GM15510 (cell line): Measurements from ENCODE around the gene SGCD.

Source experiments
- POLR2A ChIP-seq: IDR thresholded peaks from 3 replicates; pipeline ENCODE4 v1.6.1; 2011; ENCODE audit warnings: borderline replicate concordance; ENCODE audit not compliant: insufficient read length; ENCODE audit errors: extremely low read depth

SGCD gene

DNA sequence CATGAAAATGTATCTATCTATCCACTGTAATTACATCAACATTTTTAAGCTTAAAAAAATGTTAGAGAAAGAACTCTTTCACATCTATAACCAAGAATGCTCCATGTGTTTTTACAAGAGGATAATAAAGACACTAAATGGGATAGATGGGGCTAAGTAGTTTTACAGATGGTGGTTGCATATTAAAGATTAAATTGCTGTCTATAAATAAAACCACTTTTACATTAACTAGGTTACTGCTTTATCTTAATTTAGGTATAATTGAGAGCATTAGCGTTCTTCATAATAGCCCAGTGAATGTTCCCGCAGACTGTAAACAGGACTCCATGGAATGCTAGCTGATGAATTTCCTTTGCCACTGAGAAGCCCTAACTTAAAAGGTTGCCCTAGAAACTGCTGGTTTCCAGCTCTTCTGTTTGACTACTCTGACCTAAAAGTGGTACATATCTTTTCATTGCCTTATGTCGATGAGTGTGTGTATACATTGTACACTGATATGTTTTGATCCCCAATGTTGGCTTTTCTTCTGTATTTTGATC, 117.9 kb downstream of the SGCD start:
- no peak for TF ChIP-seq POLR2A

DNA sequence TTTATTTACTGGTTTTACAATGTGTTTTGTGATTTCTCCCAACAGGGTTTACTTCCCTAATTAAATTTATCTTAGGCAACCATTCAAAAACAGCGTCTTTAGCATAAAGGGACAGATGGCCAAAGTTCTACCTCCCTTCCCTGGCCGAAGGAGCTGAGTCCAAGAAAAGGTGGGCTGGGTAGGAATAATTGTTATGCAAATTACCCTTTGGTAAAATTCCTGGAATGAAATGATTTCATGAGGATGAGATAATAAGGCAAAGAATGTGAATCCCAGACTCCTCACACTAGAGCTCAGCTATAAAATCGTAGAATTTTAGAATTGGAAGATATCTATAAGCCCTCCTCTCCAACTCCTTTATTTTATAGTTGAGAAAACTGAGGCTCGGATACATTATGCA, 119.6 kb downstream of the SGCD start:
- TF ChIP-seq POLR2A = no peak

DNA sequence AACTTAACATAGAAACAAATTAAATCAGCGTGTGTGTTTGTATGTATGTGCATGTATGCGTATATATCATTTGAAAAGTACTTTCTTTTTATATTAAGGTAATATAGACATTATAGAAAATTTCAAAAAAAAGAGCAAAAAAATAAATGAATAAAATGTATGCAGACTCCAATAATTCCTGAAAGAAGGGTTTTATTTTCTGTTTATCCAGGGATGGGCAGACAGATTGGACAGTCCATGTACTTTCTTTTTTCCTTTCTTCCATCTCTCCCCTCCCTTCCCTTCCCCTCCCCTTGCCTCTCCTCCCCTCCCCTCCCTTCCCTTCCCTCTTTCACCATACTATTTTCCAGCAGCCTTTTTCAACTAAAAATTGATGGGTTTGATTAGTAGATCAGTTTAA, 123.8 kb downstream of the SGCD start:
- no peak for TF ChIP-seq POLR2A

GRCh38 chr5:156451505-156451904, 124.5 kb downstream of the SGCD start:
- no peak for TF ChIP-seq POLR2A

GRCh38 chr5:156456857-156457256, 129.9 kb downstream of the SGCD start:
- no peak for TF ChIP-seq POLR2A

GRCh38 chr5:156459812-156460385, 132.9 kb downstream of the SGCD start:
- no peak for TF ChIP-seq POLR2A

DNA sequence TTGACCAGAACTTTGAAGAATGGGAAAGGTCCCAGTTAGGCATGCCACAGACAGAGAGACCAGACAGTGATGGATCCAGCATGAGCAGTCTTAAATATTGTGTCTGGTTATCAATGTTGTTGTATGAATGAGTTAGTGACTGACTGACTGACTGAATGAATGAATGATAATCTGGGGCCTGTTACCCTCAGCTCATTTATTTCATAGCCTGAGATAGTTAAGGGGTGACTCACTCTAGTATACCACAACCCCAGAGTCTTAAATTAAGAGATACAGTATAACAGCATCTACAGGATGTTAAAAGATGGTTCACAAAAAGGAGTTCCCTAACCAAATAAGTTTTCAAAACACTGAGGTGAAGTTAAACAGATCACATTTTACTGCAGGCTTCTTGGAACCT, 133.5 kb downstream of the SGCD start:
- no peak for TF ChIP-seq POLR2A

GRCh38 chr5:156466871-156467270, 139.9 kb downstream of the SGCD start:
- TF ChIP-seq POLR2A = no peak

GRCh38 chr5:156469636-156470035, 142.7 kb downstream of the SGCD start:
- no peak for TF ChIP-seq POLR2A

- no peak for TF ChIP-seq POLR2A
Observed at GRCh38 chr5:156471893-156472292, 144.9 kb downstream of the SGCD start.

- no peak for TF ChIP-seq POLR2A
Observed at GRCh38 chr5:156473269-156473908, 146.4 kb downstream of the SGCD start.

GRCh38 chr5:156474251-156474650, 147.3 kb downstream of the SGCD start:
- TF ChIP-seq POLR2A = no peak

DNA sequence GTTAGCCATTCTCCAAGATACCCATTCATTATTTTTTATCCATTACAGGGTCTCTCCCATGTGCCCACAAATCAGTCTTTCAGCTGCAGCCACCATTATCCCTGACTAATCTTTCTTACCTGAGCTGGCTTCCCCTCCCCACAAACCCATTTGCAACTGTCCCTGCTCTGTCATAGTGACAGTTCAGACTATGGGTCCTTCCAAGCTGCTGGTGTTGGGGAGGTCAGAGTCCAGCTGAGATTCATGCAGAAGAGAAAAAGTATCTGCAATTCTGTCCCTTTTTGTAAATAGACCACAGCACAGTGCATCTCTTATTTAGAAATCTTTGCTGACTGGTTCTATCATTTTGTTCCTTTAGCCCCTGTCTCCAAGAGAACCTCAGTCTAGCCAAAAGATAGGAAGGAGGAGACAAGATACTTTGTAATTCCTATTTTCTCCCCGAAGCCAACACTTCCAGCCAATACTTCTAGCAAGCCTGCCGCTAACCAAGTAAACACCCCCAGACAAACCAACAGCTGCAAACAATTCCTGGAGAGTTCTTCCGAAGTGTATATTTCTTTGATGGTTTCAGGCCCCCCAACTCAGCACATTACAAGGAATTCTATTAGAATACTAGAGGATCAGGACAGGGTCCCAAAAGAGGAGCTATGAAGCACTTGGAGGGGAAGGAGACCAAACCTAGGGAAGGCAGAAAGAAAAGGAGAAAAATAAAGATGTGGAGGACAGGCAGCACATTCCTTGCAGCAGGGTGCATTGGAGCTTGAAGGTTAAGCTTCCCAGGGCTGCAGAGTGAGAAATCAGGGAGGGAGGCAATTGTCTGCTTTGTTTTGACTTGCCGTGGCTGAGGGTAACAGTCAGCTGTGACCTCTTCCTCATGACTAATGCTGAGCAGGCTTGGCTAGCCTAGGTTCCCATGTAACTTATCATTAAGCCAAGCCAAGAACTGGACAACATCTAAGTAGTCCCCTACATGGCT, 148.5 kb downstream of the SGCD start:
- no peak for TF ChIP-seq POLR2A

- no peak for TF ChIP-seq POLR2A
Observed at GRCh38 chr5:156476158-156476551, 149.2 kb downstream of the SGCD start.

DNA sequence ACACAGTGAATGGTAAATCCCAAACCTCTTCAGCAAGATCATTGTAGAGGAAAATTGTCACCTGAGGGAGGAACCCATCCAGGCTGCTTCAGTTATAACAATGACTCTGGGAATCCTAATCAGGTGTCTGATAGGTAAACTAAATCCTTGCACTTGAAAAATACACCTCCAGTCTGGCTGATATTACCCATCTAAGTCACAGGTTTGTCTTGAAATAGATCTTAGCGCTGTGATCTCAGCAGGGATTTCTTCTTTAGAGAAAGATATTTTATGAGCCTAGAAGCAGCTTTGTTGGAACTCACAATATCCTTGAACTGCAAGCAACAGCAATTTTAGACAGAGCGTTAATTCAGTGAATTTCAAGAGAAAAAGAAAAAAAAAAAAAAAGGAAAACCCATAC, 149.7 kb downstream of the SGCD start:
- TF ChIP-seq POLR2A = no peak

DNA sequence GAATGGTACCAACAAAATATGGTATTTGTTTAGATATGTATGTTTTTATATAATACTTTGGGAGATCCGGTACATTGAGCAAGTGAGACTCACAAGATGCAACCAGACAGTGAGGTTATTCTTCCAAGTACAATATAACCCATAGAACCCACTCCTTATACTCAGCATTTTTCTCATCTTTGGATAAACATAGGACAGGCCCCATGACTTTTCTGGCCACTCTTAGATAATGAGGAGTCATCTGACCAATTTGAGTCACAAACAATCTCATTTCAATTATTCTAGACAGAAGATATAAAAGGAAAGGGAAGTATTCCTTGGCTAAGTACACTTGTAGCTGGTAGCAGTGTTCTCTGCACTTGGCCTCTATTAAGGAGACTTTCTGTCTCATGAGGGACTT, 150.2 kb downstream of the SGCD start:
- no peak for TF ChIP-seq POLR2A

DNA sequence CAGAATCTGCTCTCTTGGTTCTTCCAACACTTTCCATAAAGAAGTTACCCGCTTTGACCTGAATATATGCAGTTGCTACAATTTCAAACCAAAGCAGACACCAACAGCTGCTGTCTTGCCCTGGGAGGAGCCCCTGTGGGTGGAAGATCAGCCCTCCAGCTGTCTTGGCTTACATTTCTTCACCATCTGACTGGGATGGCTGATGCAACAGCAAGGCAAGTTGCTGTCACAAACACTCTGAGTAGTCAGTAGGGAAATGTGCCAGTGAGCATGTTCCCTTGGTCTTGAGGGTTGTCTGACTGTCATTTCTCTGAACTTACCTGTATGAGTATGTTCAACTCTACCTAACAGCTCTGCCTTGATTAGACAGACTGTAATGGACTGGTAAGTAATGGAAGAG, 152.9 kb downstream of the SGCD start:
- no peak for TF ChIP-seq POLR2A
